ENCODE measurements around the gene MPPED2.

The MPPED2 gene

GRCh38 chr11:30526558-30526957 lies 59.6 kb downstream of the MPPED2 start:
- no peak for DNase-seq (ENCODE audit: low read depth)

GRCh38 chr11:30522536-30523243 lies 63.5 kb downstream of the MPPED2 start:
- DNase-seq (ENCODE audit: low read depth): no peak

- DNase-seq (ENCODE audit: low read depth): no peak
Observed at GRCh38 chr11:30521297-30522071, 64.7 kb downstream of the MPPED2 start.

- no peak for DNase-seq (ENCODE audit: low read depth)
Observed at GRCh38 chr11:30513087-30513486, 73.1 kb downstream of the MPPED2 start.

- DNase-seq (ENCODE audit: low read depth): no peak
Observed at GRCh38 chr11:30511408-30511807, 74.7 kb downstream of the MPPED2 start.

- no peak for DNase-seq (ENCODE audit: low read depth)
Observed at GRCh38 chr11:30510750-30511149, 75.4 kb downstream of the MPPED2 start.

GRCh38 chr11:30509364-30509763 lies 76.8 kb downstream of the MPPED2 start:
- no peak for DNase-seq (ENCODE audit: low read depth)

- no peak for DNase-seq (ENCODE audit: low read depth)
Observed at GRCh38 chr11:30508594-30508993, 77.6 kb downstream of the MPPED2 start.

- no peak for DNase-seq (ENCODE audit: low read depth)
Observed at GRCh38 chr11:30505603-30506002, 80.5 kb downstream of the MPPED2 start.

- no peak for DNase-seq (ENCODE audit: low read depth)
Observed at GRCh38 chr11:30504468-30504867, 81.7 kb downstream of the MPPED2 start.

- no peak for DNase-seq (ENCODE audit: low read depth)
Observed at GRCh38 chr11:30503156-30503555, 83.0 kb downstream of the MPPED2 start.

- no peak for DNase-seq (ENCODE audit: low read depth)
Observed at GRCh38 chr11:30502305-30502704, 83.8 kb downstream of the MPPED2 start.

GRCh38 chr11:30501744-30502143 lies 84.4 kb downstream of the MPPED2 start:
- DNase-seq (ENCODE audit: low read depth): no peak

GRCh38 chr11:30499940-30500339 lies 86.2 kb downstream of the MPPED2 start:
- no peak for DNase-seq (ENCODE audit: low read depth)

GRCh38 chr11:30497600-30497999 lies 88.6 kb downstream of the MPPED2 start:
- no peak for DNase-seq (ENCODE audit: low read depth)

GRCh38 chr11:30496935-30497334 lies 89.2 kb downstream of the MPPED2 start:
- no peak for DNase-seq (ENCODE audit: low read depth)

GRCh38 chr11:30495437-30495836 lies 90.7 kb downstream of the MPPED2 start:
- DNase-seq (ENCODE audit: low read depth): no peak

GRCh38 chr11:30489511-30489910 lies 96.6 kb downstream of the MPPED2 start:
- no peak for DNase-seq (ENCODE audit: low read depth)

GRCh38 chr11:30489076-30489475 lies 97.1 kb downstream of the MPPED2 start:
- DNase-seq (ENCODE audit: low read depth): no peak

GRCh38 chr11:30488304-30488998 lies 97.7 kb downstream of the MPPED2 start:
- DNase-seq (ENCODE audit: low read depth): no peak

GRCh38 chr11:30487200-30487898 lies 98.8 kb downstream of the MPPED2 start:
- DNase-seq (ENCODE audit: low read depth): no peak

- no peak for DNase-seq (ENCODE audit: low read depth)
Observed at GRCh38 chr11:30485756-30486155, 100.4 kb downstream of the MPPED2 start.
